Activated CD4-positive, alpha-beta T cell treated with anti-CD3 and anti-CD28 coated beads for 48 hours (primary cell): ENCODE measurements around the gene LTBP1.
"Not testable (repeated sequence)": the region's sequence is repeated elsewhere in the genome, so short reads cannot be mapped to it uniquely, and the experiment has no call there.

Experiments
- DNase-seq: peaks from one replicate; pipeline ENCODE4 v3.0.0-alpha.2; 2020

LTBP1 gene

DNA sequence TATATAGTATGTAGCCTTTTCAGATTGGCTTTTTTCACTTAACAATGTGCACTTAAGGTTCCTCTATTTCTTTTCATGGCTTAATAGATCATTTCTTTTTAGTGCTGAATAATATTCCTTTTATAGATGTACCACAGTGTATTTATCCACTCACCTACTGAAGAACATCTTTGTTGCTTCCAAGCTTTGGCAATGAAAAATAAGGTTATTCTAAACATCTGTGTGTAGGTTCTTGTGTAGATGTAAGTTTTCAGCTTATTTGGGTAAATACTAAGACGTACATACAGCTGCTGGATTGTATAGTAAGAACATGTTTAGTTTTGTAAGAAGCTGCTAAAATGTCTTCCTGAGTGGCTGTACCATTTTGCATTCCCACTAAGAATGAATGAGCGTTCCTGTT lies 461.4 kb downstream of the LTBP1 start:
- DNase-seq: no peak

DNA sequence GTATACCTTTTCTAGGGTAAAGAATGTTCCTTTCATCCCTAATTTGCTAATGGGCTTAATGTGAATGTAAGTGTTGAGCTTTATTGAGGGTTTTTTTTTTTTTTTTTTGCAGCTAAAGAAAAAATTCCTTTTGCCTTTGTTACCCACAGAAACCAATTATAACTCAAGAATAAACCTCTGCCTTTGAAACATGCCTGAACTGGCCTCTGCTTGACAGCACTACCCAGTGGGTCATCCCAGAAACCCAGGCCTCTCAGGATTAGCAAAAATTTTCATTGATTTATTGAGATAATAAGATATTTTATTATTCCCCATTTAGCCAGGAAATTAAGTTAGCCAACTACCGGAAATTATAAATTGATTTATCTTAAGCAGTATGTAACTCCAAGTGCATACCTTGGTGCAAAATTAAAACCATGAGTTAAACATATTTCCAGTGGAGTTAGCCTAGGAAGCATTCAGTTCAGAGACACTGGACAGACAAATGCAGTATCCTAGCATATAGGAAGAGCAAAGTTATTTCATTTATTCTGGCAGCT lies 462.7 kb downstream of the LTBP1 start:
- DNase-seq: no peak

DNA sequence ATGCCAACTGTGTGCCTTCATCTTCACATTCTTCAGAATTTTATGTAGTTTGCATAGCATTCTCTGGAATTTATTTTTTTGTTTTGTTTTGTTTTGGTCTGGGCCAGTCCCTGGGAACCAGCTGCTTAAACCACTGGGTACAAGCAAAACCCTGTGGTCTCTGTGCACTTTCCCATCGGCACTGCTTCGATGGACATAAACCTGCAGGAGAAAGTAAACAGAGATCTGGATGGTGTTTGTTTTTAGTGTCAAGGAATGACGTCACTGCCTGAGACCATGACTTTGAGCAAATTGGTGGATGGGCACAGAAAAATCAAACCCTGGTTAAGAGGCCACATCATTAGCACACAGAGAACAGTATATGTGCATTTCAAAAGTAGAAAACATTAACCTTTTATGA lies 465.0 kb downstream of the LTBP1 start:
- DNase-seq: no peak

DNA sequence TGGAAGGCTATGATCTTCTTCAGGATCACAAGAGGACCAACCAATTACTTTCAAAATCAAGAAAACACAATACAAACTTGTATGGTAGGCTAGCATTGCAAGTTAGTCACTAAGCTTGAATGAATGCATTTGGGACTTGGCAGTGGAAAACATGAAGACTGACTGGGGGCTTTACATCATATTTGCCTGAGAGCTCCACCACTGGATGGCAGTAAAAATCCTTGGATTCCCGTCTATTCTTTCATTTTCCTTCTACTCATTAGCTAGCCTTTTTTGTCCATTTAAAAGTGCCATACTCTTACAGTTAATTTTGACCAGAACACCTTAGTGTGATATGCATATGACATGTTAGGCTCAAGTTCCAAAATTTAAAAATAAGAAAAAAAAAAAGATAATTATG lies 466.2 kb downstream of the LTBP1 start:
- no peak for DNase-seq

DNA sequence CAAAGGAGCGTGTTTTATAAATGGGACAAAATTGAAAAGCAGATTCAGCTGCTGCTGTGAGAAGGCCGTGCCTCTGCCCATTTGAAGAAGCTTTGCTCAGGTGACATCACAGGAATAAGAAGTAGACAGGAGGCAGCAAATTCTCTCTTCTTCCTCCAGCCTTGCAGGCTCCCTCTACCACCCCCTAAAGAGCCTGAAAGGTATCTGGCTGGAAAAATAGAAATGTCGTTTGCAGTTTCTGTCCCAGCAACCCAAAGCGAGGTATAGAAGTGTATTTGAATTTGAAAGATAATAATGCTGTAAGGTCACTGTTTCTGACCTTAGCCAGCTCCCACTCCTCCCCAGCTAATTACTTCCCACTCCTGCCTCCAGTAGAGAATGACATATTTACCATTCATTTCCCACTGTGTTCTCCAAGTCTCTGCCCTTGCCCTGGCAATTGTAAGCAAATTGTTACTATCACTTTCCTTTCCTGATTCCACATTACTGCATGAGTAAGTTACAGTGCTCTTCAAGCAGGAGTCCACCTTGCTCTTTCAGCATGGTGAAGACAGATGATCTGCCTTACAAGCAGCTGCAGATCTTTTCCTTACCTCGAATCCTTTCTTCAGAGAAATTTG lies 472.9 kb downstream of the LTBP1 start:
- DNase-seq: no peak

DNA sequence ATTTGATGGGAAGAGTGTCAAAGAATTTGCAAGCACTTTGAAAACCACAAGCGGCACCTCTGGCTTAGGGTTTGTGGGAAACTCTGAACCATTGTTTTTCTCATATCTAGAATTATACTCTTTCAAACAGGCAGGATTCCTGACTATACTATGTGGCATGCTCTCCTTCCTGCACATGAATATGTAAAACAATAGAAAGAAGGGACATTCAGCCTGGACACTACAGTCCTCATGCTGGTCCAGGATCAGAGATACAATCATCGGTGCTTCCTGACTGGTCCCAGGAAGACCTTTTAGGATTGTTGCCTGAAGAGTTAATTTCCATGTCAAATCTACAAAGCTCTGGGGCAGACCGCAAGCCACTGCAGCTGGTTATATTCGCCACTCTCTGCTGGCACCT lies 474.0 kb downstream of the LTBP1 start:
- no peak for DNase-seq

DNA sequence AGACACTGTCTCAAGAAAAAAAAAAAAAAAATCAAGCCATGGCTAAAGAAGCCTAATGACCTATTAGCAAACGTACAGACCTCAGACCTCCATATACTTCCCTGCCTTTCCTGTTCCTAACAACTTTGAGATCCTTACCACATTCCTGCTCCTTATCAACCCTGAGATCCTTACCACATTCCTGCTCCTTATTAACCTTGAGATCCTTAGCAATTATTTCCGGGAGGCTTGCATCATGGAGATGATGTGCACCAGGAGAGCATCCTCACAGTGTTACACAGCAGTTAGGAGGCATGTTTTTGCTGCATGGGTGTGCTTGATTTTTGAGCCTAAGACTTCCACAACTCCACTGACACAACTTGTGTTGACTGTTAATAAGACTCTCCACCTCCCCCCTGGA lies 475.1 kb downstream of the LTBP1 start:
- no peak for DNase-seq

DNA sequence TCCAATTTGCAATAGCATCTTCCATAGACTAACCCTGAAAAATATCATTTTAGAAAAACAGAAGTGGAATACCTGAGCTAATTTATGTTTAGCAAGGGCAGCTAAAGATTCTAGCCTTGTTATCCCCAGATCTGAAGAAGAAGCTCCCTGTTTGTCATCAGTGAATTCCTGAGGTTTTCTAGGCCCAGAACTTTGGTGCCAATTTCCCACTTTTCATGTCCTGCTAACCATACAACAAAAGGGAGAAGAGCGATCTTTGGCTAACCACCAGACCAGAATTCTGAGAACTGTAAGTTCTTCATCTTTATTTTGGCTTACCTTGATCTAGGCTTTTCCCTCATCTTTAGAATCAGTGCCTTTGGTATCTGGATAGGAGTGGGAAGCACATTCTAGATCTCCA lies 478.4 kb downstream of the LTBP1 start:
- no peak for DNase-seq

DNA sequence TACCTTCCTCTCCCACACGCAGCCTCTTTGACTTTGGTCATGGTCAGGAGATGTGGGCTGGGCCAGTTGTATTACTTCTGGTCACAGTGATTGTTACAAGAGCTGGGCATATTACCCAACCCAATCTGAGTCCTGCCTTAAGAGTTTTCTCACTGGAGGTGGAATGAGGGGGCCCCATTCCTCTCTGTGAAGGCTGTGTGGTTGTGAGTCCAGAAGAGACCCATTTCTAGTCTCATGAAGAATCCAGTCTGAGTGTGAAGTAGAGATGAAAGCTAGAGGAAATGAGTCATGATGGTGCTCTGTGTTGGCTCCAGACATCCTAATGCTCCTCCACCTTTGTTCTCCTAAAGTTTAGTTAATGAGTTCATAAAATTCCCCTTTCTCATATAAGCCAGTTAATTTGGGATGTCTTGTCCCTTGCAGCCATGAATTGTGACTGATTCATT lies 478.9 kb downstream of the LTBP1 start:
- DNase-seq: no peak

DNA sequence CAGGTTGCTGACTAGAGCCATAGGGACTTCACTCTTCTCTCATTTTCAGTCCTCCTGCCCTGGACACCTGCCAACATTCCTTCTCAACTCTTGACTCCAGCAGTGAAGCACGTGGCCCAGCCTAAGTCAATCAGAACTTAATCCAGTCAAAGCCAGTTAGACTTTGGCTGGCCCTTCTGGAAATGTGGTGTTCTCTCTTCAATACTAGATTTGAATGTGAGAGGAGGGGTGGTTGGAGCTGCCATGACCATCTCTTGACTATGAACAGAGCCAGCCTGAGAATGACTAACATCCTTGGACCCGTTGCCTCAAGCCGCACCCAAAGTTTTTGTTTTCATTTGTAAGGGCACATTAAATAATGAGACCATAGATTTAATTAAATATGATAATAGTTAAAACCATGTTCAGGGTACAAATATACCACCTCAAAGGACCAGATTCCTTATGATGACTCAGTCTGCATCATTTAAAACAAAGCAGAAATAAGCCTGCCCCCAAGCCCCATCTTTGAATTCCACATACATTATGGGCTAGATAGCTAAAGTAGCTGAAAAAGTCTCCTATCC lies 480.0 kb downstream of the LTBP1 start:
- DNase-seq: no peak

DNA sequence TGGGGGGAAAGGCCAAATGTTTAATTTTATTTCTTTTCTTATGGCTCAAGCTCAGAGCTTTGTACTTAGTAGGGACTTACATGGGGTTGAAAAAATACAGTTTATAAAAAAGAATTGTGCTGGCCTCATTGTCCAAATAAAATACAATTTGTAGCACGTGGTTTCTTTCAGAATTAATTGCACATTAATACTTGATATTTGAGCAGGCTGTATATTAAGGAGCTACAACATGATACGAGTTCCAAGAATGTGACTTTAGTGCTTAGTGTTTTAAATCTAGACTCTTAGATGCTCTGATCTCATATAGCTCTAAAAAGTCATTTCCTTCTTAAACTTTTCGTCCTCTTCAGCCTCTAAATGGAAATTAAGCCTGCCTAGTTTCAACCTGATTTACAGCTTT lies 483.3 kb downstream of the LTBP1 start:
- no peak for DNase-seq

DNA sequence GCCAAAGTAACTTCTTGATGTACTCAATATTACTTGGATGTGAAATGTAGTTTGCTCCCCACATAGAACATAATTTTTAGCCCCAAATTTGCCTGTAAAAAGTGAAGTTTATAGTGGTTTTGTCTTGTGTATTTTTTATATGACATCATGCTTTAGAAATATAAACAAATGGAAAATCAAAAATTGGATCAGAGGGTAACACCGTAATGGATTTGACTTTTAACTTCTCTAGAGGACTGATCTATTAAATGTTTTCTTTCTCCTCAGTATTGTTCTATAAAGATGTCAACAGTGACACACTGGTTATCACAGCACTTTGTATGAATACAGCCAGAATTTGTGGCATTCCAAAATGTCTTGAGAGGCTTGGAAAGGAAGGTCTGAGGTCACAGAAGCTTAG lies 484.1 kb downstream of the LTBP1 start:
- DNase-seq: no peak

DNA sequence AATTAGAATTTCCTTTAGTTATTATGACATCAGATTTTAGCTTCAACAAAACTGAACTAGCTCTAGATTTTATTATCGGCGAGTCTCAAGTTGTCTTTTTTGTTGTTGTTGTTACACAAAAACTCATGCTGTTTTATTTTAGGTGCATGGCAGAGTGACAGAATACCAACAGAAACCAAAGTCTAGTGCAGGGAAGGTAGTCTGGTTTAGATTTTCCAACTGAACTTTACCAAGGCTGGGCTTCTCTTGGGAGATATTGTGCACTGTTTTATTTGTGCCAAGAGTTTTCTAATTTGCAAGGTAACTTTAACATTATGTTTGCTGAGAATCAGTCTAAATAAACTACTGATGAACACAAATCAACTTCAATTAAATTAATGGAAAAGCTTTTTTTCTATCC lies 486.1 kb downstream of the LTBP1 start:
- no peak for DNase-seq

DNA sequence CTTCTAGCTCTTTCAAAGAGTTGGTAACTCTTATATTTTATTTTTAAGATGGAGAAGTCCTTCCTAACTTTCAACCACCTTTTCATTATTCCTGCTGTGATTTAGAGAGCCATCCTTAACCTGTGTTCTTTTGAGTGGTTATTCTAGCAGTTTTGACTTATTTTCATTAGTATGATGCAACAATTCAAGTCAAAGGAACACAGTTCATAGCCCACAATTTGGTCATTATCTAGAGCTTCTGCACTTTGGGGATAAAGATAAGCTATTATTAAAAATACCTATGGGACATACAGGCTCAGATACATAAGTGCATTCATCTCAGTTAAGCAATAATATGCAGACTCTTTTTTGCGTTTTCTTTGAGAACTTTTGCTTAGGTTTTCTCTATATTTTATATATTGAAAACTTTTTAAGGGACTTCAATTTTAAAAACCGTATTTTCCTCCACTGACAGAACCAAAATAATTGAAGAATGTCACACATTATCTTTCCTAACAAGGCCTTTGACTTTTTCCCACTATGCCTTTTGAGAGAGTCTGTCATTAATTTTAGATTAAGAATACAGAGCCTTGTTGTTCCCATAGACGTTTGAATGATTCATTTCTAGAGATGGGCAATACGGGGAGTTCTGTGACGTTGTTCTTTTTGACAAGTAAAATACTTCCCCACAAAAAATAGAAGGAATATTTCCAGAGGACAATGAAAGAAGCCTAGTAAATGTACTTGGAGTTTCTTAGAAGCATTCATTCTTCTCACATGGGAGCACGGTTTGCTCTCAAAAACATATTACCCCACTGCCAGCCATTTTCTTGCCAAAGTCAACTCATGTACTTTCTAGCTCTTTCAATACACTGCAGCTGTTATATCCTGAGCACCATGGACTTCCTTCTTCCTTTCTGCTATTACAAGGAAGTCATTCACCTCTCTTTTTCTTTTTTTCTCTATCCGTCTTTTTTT lies 486.8 kb downstream of the LTBP1 start:
- no peak for DNase-seq

DNA sequence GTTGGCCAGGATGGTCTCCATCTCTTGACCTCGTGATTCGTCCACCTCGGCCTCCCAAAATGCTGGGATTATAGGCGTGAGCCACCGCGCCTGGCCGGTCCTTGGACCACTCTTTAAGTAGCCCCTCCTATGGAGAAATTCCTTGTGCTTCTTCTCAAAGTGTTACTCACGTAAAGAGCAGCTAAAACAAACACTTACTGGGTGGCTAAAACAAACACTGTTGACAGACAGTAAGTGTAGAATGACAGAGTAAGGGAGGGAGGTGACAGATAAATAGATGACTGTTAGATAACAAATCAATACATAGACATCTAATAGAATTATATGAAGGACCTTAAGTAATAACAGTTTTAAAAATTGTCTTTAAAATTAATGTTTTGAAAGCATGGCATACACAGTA lies 488.8 kb downstream of the LTBP1 start:
- DNase-seq: no peak

DNA sequence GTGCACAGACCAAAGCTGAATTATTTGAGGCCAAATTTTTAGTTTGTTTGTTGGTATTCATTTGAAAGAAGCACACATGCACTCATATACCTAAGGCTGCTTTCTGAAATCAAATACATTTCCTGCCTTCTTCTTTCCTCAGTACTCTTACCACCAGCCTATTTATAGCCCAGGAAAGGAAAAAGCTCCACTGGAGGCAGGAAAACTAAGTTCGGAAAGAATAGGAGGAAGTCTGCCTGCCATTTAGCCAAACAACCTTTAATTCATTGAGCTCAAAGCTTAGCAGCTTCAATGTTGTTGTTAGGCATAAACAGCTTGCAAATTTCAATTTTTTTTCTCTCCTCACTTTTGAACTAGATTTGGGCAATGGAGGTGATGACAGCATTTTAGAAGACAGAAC lies 489.3 kb downstream of the LTBP1 start:
- DNase-seq: no peak

DNA sequence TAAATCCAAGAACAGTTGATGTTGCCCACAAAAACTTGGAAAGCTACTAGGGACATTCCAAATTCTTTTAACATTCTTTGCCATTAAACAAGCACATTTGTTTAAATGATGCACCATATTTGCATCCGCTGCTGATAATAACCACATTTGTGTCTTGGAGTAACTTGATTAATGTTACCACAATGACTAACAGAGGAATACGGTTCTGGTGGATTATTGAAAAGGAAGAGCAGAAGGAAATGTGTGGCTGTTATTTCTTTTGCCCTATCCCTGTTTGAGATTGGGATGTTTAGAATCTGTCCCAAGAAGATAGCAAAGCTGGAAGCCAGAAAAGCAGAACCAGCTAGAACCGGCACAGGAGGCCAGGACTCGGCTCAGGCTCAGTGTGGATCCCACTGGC lies 490.5 kb downstream of the LTBP1 start:
- DNase-seq: no peak

DNA sequence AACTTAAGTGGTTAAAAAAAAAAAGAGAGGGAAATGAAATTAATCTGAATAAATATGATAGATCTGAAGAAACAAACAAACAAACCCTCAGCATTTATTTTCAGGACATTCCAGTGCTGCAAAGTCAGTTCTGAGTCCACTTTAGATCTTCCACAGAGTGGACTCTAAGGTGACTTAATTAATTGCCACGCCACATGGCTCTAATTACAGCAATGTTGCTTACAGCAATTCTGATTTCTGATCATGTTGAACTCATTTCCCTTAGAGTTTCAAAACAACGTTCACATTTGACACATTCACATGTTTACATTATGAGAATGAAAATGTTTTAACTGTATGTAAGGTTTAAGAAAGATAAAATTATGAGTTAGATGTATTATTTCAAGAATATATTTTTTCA lies 491.1 kb downstream of the LTBP1 start:
- no peak for DNase-seq

DNA sequence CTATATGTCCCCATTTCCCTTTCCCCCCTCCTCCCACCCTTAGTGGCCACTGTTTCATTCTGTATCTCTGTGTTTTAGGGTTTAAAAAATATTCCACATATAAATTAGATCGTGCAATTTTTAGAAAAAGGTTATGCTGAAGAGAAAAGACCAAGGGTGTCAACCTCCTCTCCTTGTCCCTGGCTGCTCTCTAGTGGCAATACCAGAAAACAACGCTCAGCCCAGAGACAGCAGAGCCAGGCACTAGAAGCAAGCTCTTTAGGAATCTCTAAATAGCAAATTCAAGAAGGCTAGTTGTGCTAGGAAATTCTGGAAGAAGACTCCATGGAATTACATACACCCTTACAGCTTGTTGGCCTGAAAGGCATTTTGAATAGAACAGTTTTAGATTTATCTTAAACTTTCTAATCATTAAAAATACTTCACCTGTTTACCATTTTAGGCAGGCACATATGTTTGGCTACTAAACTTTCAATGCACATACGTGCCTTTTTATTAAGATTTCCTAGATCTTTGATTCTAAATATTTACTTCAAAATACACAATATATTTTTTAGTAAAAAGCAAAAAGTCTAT lies 494.6 kb downstream of the LTBP1 start:
- DNase-seq: peak; percentile 38

DNA sequence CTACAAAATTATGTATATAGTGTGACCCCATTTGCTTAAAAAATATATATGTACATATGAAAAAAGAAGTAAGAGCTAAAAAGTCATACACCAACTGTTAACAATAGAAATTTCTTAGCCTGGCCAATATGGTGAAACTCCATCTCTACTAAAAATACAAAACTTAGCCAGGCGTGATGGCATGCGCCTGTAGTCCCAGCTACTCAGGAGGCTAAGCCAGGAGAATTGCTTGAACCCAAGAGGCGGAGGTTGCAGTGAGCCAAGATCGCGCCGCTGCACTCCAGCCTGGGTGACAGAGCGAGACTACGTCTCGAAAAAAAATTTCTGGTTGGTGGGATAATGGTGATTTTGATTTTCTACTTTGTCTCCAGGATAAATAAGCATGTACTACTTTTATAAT lies 495.3 kb downstream of the LTBP1 start:
- not testable (repeated sequence) for DNase-seq

DNA sequence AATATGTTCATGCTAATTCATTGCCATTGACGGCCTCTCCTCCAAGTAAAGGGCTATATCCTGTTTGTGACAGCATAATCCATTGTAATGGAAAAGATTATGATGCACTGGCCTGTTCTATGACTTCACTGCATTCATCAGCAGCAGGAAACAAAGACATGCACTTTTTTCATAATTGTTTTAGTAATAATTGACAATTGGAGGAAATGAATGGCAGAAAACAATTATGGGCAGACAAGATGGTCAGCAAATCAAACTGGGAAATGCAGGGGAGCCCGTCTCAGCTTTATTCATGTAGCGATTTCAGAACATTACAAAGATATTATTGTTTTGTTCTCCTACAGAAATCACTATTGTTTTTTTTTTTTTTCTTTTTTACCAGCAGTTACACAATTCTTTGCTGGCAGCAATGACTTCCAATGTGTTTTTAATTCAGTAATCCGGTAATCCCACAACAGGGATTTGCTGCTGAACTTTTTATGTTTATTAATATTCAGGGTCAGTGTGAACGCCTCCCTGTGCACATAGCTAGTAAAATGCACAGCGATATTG lies 495.9 kb downstream of the LTBP1 start:
- no peak for DNase-seq

DNA sequence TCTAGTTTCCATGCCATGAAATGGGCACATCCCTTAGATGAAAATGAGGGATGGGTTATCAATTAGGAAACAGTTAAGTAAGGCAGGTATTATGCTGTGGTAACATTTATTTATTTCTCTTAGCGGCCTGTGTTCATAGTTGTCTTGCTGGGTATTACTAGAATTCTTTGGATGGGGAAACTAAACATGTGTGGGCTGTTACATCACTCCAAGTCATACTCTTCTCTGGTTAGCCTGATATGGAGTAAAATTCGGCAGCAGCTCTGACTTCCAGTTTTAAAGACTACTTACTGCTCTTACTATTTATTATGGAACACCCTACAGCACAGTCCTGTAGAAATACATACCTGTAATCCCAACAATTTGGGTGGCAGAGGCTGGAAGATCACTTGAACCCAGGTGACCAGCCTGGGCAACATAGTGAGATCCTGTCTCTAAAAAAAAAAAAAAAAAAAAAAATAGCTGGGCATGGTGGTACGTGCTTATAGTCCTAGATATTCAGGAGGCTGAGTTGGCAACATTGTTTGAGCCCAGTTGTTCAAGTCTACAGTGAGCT lies 496.6 kb downstream of the LTBP1 start:
- DNase-seq: no peak

DNA sequence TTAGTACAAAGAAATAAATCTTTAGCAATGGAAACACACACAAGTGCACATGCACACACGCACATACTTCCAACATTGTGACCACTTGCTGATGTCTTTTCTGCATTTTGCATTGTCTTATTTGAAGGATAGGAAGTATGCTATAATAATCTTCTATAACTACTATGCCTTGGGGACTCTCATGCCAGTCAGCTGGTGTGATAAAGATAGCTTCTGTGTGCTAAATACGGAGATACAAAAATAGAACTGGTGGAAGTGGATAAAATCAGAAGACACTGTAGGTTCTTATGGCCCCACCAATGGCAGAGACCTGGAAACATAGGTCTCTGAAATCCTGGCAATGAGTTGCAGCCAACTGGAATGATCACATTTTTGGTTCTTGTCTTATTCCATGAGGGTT lies 498.2 kb downstream of the LTBP1 start:
- DNase-seq: no peak
